ENCODE results near the gene KIF1B. TPM values are rescaled to one million over a fixed set of nuclear protein-coding genes. Genes with fewer than 3 reads are reported as not detected.
A peak's percentile ranks its signal among the peaks of the same experiment; 100 is the strongest.
"Not testable (repeated sequence)": the region's sequence is repeated elsewhere in the genome, so short reads cannot be mapped to it uniquely, and the experiment has no call there.

Gene KIF1B
- total and polyA plus RNA-seq, 2 donors from 2014 or later, result 8.0 to 46.4 TPM

- intact Hi-C loops (cut with DNase I), result no loop called here
- no peak overlapping the region for H3K27ac ChIP-seq (ENCODE audit: low read depth in 2 of 2, low read length in 2 of 2)
- DNase-seq (no peak), FAIRE-seq (no peak)
- no peaks in the 10 kb centered on the region for H3K9me3 ChIP-seq (ENCODE audit: control insufficient read depth in 2 of 3, insufficient read depth in 1 of 3, low read length in 3 of 3)
- H3K4me1 ChIP-seq (ENCODE audit: control insufficient read depth in 2 of 3, insufficient read depth in 2 of 3, low read depth in 1 of 3, low read length in 3 of 3), result no peaks in the 10 kb centered on the region
- H3K27me3 ChIP-seq (ENCODE audit: control insufficient read depth, insufficient read depth, low read length), result no peaks in the 10 kb centered on the region
- no peak overlapping the region for H3K4me3 ChIP-seq (ENCODE audit: low read length in 3 of 3)
- no peaks in the 10 kb centered on the region for H3K36me3 ChIP-seq (ENCODE audit: control insufficient read depth in 2 of 3, insufficient read depth in 3 of 3, low read length in 3 of 3)
- TF ChIP-seq CTCF (IDR thresholded peaks at IDR 0.05; ENCODE audit: borderline replicate concordance, extremely low read depth, insufficient read depth), result no peak
- no peak overlapping the region for H3K9ac ChIP-seq (ENCODE audit: low read length in 3 of 3)
Measured at GRCh38 chr1:10195570-10195969, 14.8 kb upstream of the KIF1B start.

GRCh38 chr1:10196976-10197375 is 13.4 kb upstream of the KIF1B start:
- no peak for DNase-seq
- H3K9ac ChIP-seq (ENCODE audit: low read length in 3 of 3), result no peak overlapping the region

GRCh38 chr1:10200620-10201019 is 9.8 kb upstream of the KIF1B start:
- H3K27ac ChIP-seq (ENCODE audit: low read depth in 2 of 2, low read length in 2 of 2), result no peak overlapping the region
- H3K27me3 ChIP-seq (ENCODE audit: control insufficient read depth, insufficient read depth, low read length), result no peaks in the 10 kb centered on the region
- intact Hi-C loops (cut with DNase I), result no loop called here
- no peak overlapping the region for H3K9ac ChIP-seq (ENCODE audit: low read length in 3 of 3)
- H3K9me3 ChIP-seq (ENCODE audit: control insufficient read depth in 2 of 3, insufficient read depth in 1 of 3, low read length in 3 of 3), result no peaks in the 10 kb centered on the region
- H3K36me3 ChIP-seq (ENCODE audit: control insufficient read depth in 2 of 3, insufficient read depth in 3 of 3, low read length in 3 of 3), result no peaks in the 10 kb centered on the region
- TF ChIP-seq CTCF (IDR thresholded peaks at IDR 0.05; ENCODE audit: borderline replicate concordance, extremely low read depth, insufficient read depth), result no peak
- no peak for DNase-seq
- no peak overlapping the region for H3K4me3 ChIP-seq (ENCODE audit: low read length in 3 of 3)
- FAIRE-seq, result no peak
- no peaks in the 10 kb centered on the region for H3K4me1 ChIP-seq (ENCODE audit: control insufficient read depth in 2 of 3, insufficient read depth in 2 of 3, low read depth in 1 of 3, low read length in 3 of 3)

More at GRCh38 chr1:10196976-10197375, 13.4 kb upstream of the KIF1B start:
- intact Hi-C loops (cut with DNase I), result no loop called here
- no peaks in the 10 kb centered on the region for H3K27me3 ChIP-seq (ENCODE audit: control insufficient read depth, insufficient read depth, low read length)
- no peak for TF ChIP-seq CTCF (IDR thresholded peaks at IDR 0.05; ENCODE audit: borderline replicate concordance, extremely low read depth, insufficient read depth)
- no peaks in the 10 kb centered on the region for H3K4me1 ChIP-seq (ENCODE audit: control insufficient read depth in 2 of 3, insufficient read depth in 2 of 3, low read depth in 1 of 3, low read length in 3 of 3)
- no peak overlapping the region for H3K27ac ChIP-seq (ENCODE audit: low read depth in 2 of 2, low read length in 2 of 2)
- FAIRE-seq, result no peak
- no peak overlapping the region for H3K4me3 ChIP-seq (ENCODE audit: low read length in 3 of 3)
- H3K9me3 ChIP-seq (ENCODE audit: control insufficient read depth in 2 of 3, insufficient read depth in 1 of 3, low read length in 3 of 3), result no peaks in the 10 kb centered on the region
- H3K36me3 ChIP-seq (ENCODE audit: control insufficient read depth in 2 of 3, insufficient read depth in 3 of 3, low read length in 3 of 3), result no peaks in the 10 kb centered on the region

GRCh38 chr1:10204003-10204642 is 6.2 kb upstream of the KIF1B start:
- H3K4me1 ChIP-seq (ENCODE audit: control insufficient read depth in 2 of 3, insufficient read depth in 2 of 3, low read depth in 1 of 3, low read length in 3 of 3), result no peaks in the 10 kb centered on the region
- H3K27ac ChIP-seq (ENCODE audit: low read depth in 2 of 2, low read length in 2 of 2), result no peak overlapping the region
- H3K9me3 ChIP-seq (ENCODE audit: control insufficient read depth in 2 of 3, insufficient read depth in 1 of 3, low read length in 3 of 3), result no peaks in the 10 kb centered on the region
- DNase-seq (peak in 1 of 5 donors; percentile 27), FAIRE-seq (no peak)
- TF ChIP-seq CTCF (IDR thresholded peaks at IDR 0.05; ENCODE audit: borderline replicate concordance, extremely low read depth, insufficient read depth), result no peak
- no peak overlapping the region for H3K9ac ChIP-seq (ENCODE audit: low read length in 3 of 3)
- no peak overlapping the region for H3K4me3 ChIP-seq (ENCODE audit: low read length in 3 of 3)
- intact Hi-C loops (cut with DNase I), result no loop called here
- no peaks in the 10 kb centered on the region for H3K27me3 ChIP-seq (ENCODE audit: control insufficient read depth, insufficient read depth, low read length)
- no peaks in the 10 kb centered on the region for H3K36me3 ChIP-seq (ENCODE audit: control insufficient read depth in 2 of 3, insufficient read depth in 3 of 3, low read length in 3 of 3)

GRCh38 chr1:10205206-10205605 is 5.2 kb upstream of the KIF1B start:
- H3K36me3 ChIP-seq (ENCODE audit: control insufficient read depth in 2 of 3, insufficient read depth in 3 of 3, low read length in 3 of 3); H3K4me1 ChIP-seq (ENCODE audit: control insufficient read depth in 2 of 3, insufficient read depth in 2 of 3, low read depth in 1 of 3, low read length in 3 of 3); H3K27me3 ChIP-seq (ENCODE audit: control insufficient read depth, insufficient read depth, low read length); intact Hi-C loops (cut with DNase I); H3K9me3 ChIP-seq (ENCODE audit: control insufficient read depth in 2 of 3, insufficient read depth in 1 of 3, low read length in 3 of 3); DNase-seq; H3K4me3 ChIP-seq (ENCODE audit: low read length in 3 of 3); H3K27ac ChIP-seq (ENCODE audit: low read depth in 2 of 2, low read length in 2 of 2); FAIRE-seq; H3K9ac ChIP-seq (ENCODE audit: low read length in 3 of 3): not testable (repeated sequence)
